Liver (tissue), 3 donors: ENCODE data around the gene WRAP73.

Experiments
- MAX ChIP-seq: IDR thresholded peaks from 2 replicates; pipeline ENCODE4 v1.6.1; 2016; ENCODE audit warnings: antibody characterized with exemption
- REST ChIP-seq: IDR thresholded peaks from 2 replicates; pipeline ENCODE4 v1.6.1; 2016; ENCODE audit warnings: antibody characterized with exemption, mild to moderate bottlenecking
- SP1 ChIP-seq: IDR thresholded peaks from 2 replicates; pipeline ENCODE4 v1.6.1; 2018; ENCODE audit warnings: antibody characterized with exemption, mild to moderate bottlenecking
- YY1 ChIP-seq: IDR thresholded peaks from 2 replicates; pipeline ENCODE4 v1.6.1; 2016; ENCODE audit warnings: antibody characterized with exemption, mild to moderate bottlenecking
- TF ChIP-seq, protein P1 (sequence below): fragments of 150-350 bp; IDR thresholded peaks from 2 replicates; pipeline ENCODE4 v1.5.1; 2017; ENCODE audit warnings: improper control_type of control experiment, low read depth, low read length; ENCODE audit not compliant: missing input control
- donor health status: healthy.
- donor health status: healthy.

GRCh38 chr1:3598522-3599285 lies 51.2 kb downstream of the WRAP73 start:
- TF ChIP-seq, protein P1, sequence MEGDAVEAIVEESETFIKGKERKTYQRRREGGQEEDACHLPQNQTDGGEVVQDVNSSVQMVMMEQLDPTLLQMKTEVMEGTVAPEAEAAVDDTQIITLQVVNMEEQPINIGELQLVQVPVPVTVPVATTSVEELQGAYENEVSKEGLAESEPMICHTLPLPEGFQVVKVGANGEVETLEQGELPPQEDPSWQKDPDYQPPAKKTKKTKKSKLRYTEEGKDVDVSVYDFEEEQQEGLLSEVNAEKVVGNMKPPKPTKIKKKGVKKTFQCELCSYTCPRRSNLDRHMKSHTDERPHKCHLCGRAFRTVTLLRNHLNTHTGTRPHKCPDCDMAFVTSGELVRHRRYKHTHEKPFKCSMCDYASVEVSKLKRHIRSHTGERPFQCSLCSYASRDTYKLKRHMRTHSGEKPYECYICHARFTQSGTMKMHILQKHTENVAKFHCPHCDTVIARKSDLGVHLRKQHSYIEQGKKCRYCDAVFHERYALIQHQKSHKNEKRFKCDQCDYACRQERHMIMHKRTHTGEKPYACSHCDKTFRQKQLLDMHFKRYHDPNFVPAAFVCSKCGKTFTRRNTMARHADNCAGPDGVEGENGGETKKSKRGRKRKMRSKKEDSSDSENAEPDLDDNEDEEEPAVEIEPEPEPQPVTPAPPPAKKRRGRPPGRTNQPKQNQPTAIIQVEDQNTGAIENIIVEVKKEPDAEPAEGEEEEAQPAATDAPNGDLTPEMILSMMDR, result no peak
- no peak for TF ChIP-seq SP1
- TF ChIP-seq MAX, result no peak
- no peak for TF ChIP-seq YY1
- TF ChIP-seq REST, result no peak
